AG04450 (cell line): ENCODE data around the gene BASP1. TPM values are rescaled to one million over a fixed set of nuclear protein-coding genes. Genes with fewer than 3 reads are reported as not detected.
A peak's percentile ranks its signal among the peaks of the same experiment; 100 is the strongest.

Source experiments
- CTCF ChIA-PET: fragments of 300-600, 350-600 bp; formaldehyde crosslinking; extraction: SDS; loops from one replicate; lab custom pipeline; 2022; ENCODE audit warnings: antibody characterized with exemption, inconsistent platforms; lab: Charles Lee
- POLR2A ChIA-PET: fragments of 350-600 bp; formaldehyde crosslinking; extraction: SDS; loops from one replicate; lab custom pipeline; 2021; ENCODE audit warnings: antibody characterized with exemption, inconsistent platforms; lab: Yijun Ruan, JAX
- DNase-seq: peaks from one replicate; pipeline ENCODE4 v3.0.0-alpha.2; 2011; ENCODE audit warnings: low read depth, low spot score
- H3K27ac ChIP-seq: one replicate; pipeline ENCODE4 v1.5.1; 2012; ENCODE audit warnings: low read depth, low read length, control low read depth
- H3K27me3 ChIP-seq: one replicate; pipeline ENCODE4 v1.6.0; 2012; ENCODE audit warnings: low read length; ENCODE audit not compliant: control insufficient read depth, insufficient read depth
- H3K4me3 ChIP-seq: 2 replicates; pipeline ENCODE4 v1.5.1; 2011; ENCODE audit warnings: mild to moderate bottlenecking, low read depth, low read length, control low read depth
- H3K9me3 ChIP-seq: 2 replicates; pipeline ENCODE4 v1.5.1; 2012; ENCODE audit warnings: low read length; ENCODE audit not compliant: control insufficient read depth, insufficient read depth
- polyA plus RNA-seq: library from polyadenylated mRNA; depleted of rRNA; stranded (reverse); fragments of >200 nt; gene quantifications from 2 replicates; pipeline ENCODE4 v1.2.3, GENCODE V29; 2011
- TF ChIP-seq, protein P1 (sequence below): IDR thresholded peaks from 2 replicates; pipeline ENCODE4 v1.5.1; 2011; ENCODE audit warnings: low read depth, low read length, control low read depth, inconsistent platforms

BASP1 gene
- polyA plus RNA-seq, 1 experiment, result 227 TPM

DNA sequence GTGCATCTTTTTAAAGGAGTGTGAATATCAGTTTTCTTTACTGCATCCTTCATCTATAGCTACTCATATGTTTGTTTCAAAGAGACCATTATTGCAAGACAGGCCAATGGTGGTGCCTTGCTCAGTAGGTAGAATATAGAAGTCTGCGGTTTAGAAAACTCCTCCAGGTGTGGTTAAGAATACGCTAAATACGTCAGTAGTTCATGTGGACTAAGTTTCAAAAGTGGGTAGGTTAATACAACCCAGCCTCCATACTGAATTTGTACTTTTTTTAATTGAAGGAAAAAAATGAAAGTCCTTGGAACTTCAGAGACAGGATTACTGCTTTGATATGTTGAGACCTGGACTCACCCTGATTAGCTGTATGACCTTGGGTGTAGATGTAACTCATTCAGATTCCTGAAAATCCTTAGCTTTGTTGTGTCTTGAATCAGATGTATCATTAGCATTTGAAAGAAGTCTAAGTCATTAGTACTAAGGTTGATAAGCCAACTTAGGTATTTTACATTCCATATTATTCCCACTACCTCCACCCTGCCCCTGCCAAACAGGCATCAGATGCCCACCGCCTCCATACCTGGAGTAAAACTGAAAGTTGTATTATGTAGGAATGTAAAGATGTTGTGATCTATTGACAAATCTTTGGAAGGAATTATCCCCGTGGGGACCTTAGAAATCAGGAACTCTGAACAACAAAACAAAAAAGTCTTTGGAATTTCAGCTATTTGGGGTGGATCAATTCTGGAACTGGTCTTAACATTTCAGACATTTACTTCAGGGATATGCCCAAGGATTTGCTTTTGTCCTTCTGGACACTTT is 6.1 kb downstream of the BASP1 start:
- no peaks in the 10 kb centered on the region for H3K27me3 ChIP-seq
- TF ChIP-seq, protein P1, sequence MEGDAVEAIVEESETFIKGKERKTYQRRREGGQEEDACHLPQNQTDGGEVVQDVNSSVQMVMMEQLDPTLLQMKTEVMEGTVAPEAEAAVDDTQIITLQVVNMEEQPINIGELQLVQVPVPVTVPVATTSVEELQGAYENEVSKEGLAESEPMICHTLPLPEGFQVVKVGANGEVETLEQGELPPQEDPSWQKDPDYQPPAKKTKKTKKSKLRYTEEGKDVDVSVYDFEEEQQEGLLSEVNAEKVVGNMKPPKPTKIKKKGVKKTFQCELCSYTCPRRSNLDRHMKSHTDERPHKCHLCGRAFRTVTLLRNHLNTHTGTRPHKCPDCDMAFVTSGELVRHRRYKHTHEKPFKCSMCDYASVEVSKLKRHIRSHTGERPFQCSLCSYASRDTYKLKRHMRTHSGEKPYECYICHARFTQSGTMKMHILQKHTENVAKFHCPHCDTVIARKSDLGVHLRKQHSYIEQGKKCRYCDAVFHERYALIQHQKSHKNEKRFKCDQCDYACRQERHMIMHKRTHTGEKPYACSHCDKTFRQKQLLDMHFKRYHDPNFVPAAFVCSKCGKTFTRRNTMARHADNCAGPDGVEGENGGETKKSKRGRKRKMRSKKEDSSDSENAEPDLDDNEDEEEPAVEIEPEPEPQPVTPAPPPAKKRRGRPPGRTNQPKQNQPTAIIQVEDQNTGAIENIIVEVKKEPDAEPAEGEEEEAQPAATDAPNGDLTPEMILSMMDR, result no peak
- no peaks in the 10 kb centered on the region for H3K9me3 ChIP-seq
- no peak for DNase-seq
- ChIA-PET POLR2A (interaction anchor here (1.1 to 1.4 kb wide), 2 partner anchors 13 to 15 kb away, joined by 3 read pairs; no protein-coding TSS in a partner anchor), CTCF (interaction anchor here (0.7 kb wide), 1 partner anchor 57 kb away, joined by 4 read pairs; no protein-coding TSS in a partner anchor)
- no peak overlapping the region for H3K27ac ChIP-seq
- H3K4me3 ChIP-seq, result no peak overlapping the region

DNA sequence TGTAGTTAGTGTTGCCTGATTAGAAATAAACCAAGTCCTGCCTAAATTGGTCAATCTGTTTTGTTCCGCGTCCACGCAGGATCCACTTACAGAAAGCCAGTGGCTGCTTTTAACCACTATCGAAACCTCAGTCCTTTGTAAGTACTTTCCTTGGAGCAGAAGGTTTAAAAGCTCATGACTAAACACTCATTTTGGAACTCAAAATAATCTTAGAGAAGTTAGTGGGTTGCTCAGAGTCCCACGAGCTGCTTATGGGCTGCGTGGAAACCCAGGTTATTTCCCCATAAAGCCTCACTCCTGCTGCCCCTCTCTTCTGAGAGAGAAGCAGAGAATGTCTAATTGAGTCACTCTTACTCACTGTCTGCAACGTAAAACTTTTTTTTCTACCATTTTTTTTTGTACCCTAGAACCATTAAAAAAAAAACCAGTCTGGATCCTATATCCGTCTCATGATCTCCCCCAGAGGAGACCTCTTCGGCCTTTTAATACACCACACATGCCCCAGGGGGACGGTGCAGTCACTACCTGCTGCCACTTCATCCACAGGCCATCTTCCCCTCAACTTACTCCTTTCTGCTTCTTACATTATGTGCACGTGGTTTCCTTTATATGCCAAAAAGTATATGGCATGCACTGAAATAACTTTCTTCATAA is 7.6 kb downstream of the BASP1 start:
- Histone ChIP-seq H3K27ac (peak overlapping the region; percentile 57), H3K9me3 (no peaks in the 10 kb centered on the region), H3K4me3 (peak overlapping the region; percentile 22), H3K27me3 (no peaks in the 10 kb centered on the region)
- POLR2A ChIA-PET, result interaction anchor here (0.6 to 1.0 kb wide), 2 partner anchors 81 to 868 kb away, joined by 3 to 4 read pairs; no protein-coding TSS in a partner anchor
- no peak for DNase-seq
- TF ChIP-seq, protein P1, result no peak
- CTCF ChIA-PET, result interaction anchor here (4.8 kb wide), 1 partner anchor 9 kb away, joined by 18 read pairs; no protein-coding TSS in a partner anchor

DNA sequence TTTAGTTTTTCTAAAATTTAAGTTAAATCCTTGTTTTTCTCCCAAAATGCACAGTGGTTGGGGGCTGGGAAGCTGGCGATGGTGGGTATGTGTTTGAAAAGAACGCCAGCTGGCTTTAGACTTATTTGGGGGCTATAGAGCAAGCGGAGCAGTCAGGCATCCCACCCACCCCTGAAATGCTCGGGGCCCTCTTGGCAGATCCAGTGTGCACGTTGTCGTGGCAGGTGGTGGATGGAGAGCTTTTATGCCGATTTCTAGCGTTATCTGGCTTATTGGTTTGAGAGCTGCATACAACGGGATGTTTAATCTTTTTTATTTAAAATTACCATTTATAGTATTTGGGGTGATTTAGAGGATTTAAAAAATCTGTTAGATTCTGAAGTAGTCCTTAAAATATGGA is 8.1 kb downstream of the BASP1 start:
- ChIA-PET CTCF (interaction anchor here (4.8 kb wide), 1 partner anchor 9 kb away, joined by 18 read pairs; no protein-coding TSS in a partner anchor), POLR2A (interaction anchor here (1.6 kb wide), 1 partner anchor 9 kb away, joined by 4 read pairs; no protein-coding TSS in a partner anchor)
- TF ChIP-seq, protein P1, result no peak
- no peak for DNase-seq
- no peaks in the 10 kb centered on the region for H3K9me3 ChIP-seq
- H3K27me3 ChIP-seq, result no peaks in the 10 kb centered on the region
- peak overlapping the region; percentile 13 for H3K27ac ChIP-seq
- peak overlapping the region; percentile 29 for H3K4me3 ChIP-seq

DNA sequence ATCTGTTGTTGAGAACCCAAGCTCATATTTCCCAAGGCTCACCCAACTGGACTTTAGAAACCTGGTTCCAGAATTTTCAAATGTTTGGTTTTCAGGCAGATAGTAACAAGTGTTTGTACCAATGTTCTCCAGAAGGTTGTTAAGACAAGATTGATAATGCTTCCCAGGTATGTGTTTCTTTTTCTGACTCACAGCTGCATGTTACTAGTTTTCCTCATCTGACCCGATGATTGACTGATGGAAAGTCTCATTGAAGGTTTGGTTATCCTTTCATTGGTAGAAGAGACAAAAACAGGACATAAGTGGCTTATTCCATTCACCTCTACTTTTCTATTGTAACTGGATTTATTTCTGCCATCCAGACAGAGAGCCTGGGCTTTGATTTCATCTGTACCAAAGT is 10.4 kb downstream of the BASP1 start:
- POLR2A ChIA-PET, result no interaction called here
- Histone ChIP-seq H3K9me3 (no peaks in the 10 kb centered on the region), H3K27ac (no peak overlapping the region), H3K4me3 (no peak overlapping the region), H3K27me3 (no peaks in the 10 kb centered on the region)
- TF ChIP-seq, protein P1, result no peak
- DNase-seq, result no peak
- CTCF ChIA-PET, result interaction anchor here (4.8 kb wide), 1 partner anchor 12 kb away, joined by 18 read pairs; no protein-coding TSS in a partner anchor
